ENCODE data around the gene RNF133.

- TF ChIP-seq, protein P1, sequence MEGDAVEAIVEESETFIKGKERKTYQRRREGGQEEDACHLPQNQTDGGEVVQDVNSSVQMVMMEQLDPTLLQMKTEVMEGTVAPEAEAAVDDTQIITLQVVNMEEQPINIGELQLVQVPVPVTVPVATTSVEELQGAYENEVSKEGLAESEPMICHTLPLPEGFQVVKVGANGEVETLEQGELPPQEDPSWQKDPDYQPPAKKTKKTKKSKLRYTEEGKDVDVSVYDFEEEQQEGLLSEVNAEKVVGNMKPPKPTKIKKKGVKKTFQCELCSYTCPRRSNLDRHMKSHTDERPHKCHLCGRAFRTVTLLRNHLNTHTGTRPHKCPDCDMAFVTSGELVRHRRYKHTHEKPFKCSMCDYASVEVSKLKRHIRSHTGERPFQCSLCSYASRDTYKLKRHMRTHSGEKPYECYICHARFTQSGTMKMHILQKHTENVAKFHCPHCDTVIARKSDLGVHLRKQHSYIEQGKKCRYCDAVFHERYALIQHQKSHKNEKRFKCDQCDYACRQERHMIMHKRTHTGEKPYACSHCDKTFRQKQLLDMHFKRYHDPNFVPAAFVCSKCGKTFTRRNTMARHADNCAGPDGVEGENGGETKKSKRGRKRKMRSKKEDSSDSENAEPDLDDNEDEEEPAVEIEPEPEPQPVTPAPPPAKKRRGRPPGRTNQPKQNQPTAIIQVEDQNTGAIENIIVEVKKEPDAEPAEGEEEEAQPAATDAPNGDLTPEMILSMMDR (IDR thresholded peaks at IDR 0.05): no peak
- no peak for TF ChIP-seq POLR2A (IDR thresholded peaks at IDR 0.05)
Measured at GRCh38 chr7:122726881-122727280, 28.0 kb upstream of the RNF133 start.
